T-helper 1 cell treated with Interleukin-12 subunit alpha and Interleukin-12 subunit beta and Interleukin-4 antibody, amounts not matched to agents 30 μg/mL and 1 μg/mL, for 36 hours (primary cell): ENCODE measurements around the gene SPG11.
"Not testable (repeated sequence)": the region's sequence is repeated elsewhere in the genome, so short reads cannot be mapped to it uniquely, and the experiment has no call there.

Source experiments
- H3K27ac Mint-ChIP-seq: one replicate; pipeline ENCODE4 v1.8.0; 2021; ENCODE audit warnings: mild to moderate bottlenecking, mixed read lengths
- H3K27me3 Mint-ChIP-seq: one replicate; pipeline ENCODE4 v1.8.0; 2021; ENCODE audit warnings: low read depth, mixed read lengths
- H3K36me3 Mint-ChIP-seq: one replicate; pipeline ENCODE4 v1.8.0; 2021; ENCODE audit warnings: low read depth, mixed read lengths
- H3K4me1 Mint-ChIP-seq: one replicate; pipeline ENCODE4 v1.8.0; 2021; ENCODE audit warnings: low read depth, mixed read lengths
- H3K4me3 Mint-ChIP-seq: one replicate; pipeline ENCODE4 v1.8.0; 2021; ENCODE audit warnings: mild to moderate bottlenecking, moderate library complexity, mixed read lengths
- H3K9me3 Mint-ChIP-seq: one replicate; pipeline ENCODE4 v1.8.0; 2021; ENCODE audit warnings: mixed read lengths

SPG11 gene

DNA sequence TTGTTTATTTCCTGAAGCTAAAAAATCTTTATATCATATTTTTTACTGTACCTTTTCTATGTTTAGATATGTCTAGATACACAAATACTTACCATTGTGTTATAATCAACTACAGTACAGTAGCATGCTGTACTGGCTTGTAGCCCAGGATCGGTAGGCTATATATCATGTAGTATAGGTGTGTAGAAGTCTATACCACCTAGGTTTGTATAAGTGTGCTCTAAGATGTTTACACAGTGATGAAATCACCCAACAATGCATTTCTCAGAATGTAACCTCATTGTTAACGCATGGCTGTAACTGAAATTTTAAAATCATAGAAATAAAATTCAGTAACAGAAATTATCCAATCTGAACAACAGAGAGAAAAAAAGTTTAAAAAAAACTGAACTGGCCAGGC, 83.4 kb downstream of the SPG11 start:
- H3K27me3 Mint-ChIP-seq, result no peaks in the 10 kb centered on the region
- H3K36me3 Mint-ChIP-seq, result peaks cover 31% of the 10 kb centered on the region
- H3K27ac Mint-ChIP-seq, result no peak overlapping the region
- no peaks in the 10 kb centered on the region for H3K9me3 Mint-ChIP-seq
- no peak overlapping the region for H3K4me3 Mint-ChIP-seq
- peaks cover 18% of the 10 kb centered on the region for H3K4me1 Mint-ChIP-seq

DNA sequence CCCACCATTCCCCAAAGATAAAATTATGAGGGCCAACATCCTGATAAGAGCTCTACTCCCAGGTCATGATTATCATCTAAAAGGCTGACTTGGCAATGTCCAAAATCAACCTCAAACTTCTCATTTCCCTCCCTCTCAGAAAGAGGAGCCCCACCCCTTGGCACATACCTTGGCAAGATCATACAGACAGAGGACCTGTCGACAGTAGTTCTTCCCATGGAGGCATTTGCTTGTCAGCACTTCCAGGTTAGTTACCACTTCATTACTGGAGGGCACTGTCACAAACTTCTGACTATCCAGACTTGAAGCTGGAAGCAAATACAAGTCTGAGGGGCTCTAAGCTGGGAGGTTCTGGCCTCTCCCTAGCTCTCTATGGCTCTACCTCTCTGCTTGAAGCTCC, 88.7 kb downstream of the SPG11 start:
- Mint-ChIP-seq H3K9me3 (no peaks in the 10 kb centered on the region), H3K27me3 (no peaks in the 10 kb centered on the region), H3K4me3 (no peak overlapping the region), H3K36me3 (peaks cover 23% of the 10 kb centered on the region), H3K4me1 (peaks cover 8% of the 10 kb centered on the region), H3K27ac (peak overlapping the region; percentile 8)

DNA sequence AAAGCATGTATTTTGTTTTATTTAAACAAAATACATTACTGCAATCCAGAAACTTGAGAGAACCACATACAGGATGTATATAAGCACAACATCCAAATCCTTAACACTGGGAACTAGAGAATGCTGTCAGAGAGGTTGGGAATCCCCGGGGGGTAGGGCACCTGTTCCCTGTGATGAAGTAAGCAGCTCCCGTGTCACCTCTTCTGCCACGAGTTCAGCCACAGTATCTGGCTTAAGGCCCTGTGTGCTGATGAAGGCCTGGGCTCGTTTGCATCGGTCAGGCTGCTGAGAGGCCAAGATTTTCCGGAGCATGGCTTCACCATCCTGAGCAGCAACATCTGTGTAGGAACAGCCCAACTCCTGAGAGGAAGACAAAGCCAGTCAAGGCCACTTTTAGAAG, 90.1 kb downstream of the SPG11 start:
- Mint-ChIP-seq H3K27ac (no peak overlapping the region), H3K36me3 (peaks cover 19% of the 10 kb centered on the region), H3K9me3 (no peaks in the 10 kb centered on the region), H3K4me3 (no peak overlapping the region), H3K27me3 (no peaks in the 10 kb centered on the region), H3K4me1 (peaks cover 4% of the 10 kb centered on the region)

DNA sequence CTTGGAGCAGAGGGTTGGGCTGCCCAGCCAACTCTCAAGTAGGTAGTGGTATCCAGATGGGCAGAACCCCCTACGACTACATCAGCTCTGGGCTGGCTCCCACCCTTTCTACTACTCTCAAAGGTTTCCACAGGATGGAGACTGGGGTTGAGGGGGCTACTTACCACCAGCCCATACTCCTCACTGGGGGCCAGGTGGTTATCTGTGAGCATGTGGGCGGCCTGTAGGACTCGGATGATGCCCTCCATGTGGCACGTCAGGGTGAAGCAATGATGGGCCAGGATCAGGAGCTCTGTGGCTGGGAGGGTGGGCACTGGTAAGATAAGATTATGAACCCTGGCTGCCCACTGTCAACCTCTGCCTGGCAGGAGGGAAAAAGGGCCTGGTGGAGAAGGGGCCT, 93.1 kb downstream of the SPG11 start:
- Mint-ChIP-seq H3K4me3 (no peak overlapping the region), H3K4me1 (no peaks in the 10 kb centered on the region), H3K27ac (no peak overlapping the region), H3K27me3 (no peaks in the 10 kb centered on the region), H3K9me3 (no peaks in the 10 kb centered on the region), H3K36me3 (peaks cover 35% of the 10 kb centered on the region)

DNA sequence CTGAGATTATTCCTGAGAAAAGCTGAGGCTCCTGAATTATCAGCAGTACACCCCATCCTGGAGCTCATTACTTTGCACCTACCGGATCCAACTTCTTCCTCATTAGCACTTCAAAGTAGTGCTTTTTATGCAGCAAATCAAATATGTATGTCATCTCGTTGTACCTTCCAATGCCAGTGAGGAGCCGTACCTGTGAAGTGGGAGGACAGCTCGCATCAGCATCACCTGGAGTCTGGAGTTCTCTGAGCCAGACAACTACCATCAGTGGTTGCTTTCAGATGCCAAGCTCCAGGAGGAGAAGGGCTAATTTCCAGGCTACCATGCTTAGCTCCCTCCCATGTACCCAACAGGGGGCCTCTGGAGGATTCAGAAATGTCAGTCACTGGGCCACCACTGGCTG, 94.1 kb downstream of the SPG11 start:
- Mint-ChIP-seq H3K4me3 (no peak overlapping the region), H3K9me3 (no peaks in the 10 kb centered on the region), H3K27ac (no peak overlapping the region), H3K4me1 (no peaks in the 10 kb centered on the region), H3K36me3 (peaks cover 37% of the 10 kb centered on the region), H3K27me3 (no peaks in the 10 kb centered on the region)

DNA sequence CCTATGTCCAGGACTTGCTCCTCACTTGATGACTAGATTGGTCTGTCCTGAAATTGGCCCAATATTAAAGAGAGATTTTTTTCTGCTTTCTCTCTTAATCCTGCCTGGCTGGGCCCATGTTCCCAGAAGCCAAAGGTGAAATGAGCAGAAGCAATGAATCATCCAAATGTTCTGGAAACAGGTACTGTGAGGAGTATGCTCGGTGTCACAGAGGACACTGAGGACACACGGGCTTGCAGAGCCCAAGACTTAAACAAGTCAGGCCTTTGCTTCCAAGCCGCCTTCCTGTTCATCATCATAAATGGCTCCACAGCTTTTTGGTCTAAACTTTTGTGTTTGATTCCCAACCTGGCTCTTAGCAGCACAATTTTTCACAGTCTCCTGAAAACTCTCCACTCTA, 95.1 kb downstream of the SPG11 start:
- Mint-ChIP-seq H3K27me3 (no peaks in the 10 kb centered on the region), H3K4me3 (no peak overlapping the region), H3K27ac (no peak overlapping the region), H3K36me3 (peaks cover 39% of the 10 kb centered on the region), H3K9me3 (no peaks in the 10 kb centered on the region), H3K4me1 (no peaks in the 10 kb centered on the region)

DNA sequence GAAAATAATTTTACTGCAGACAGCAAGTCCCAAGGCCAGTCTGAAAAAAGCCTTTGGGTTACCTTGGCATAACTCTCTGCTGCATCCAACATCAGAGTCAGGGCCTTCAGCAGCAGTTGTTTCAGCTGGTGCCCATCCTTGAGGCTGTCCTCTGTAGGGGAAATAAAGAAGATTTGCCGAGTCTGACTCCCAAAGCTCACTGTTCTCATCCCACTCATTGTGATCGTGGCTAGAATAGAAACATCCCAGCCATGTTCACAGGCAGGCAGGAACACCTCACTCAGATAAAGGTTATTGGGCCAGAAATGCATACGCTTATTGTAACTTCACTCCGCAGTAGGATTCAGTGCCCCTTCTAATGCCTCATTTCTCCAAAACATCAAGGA, 97.3 kb downstream of the SPG11 start:
- Mint-ChIP-seq H3K36me3 (peaks cover 44% of the 10 kb centered on the region), H3K4me1 (peaks cover under 1% of the 10 kb centered on the region), H3K27me3 (no peaks in the 10 kb centered on the region), H3K4me3 (no peak overlapping the region), H3K9me3 (no peaks in the 10 kb centered on the region), H3K27ac (no peak overlapping the region)

DNA sequence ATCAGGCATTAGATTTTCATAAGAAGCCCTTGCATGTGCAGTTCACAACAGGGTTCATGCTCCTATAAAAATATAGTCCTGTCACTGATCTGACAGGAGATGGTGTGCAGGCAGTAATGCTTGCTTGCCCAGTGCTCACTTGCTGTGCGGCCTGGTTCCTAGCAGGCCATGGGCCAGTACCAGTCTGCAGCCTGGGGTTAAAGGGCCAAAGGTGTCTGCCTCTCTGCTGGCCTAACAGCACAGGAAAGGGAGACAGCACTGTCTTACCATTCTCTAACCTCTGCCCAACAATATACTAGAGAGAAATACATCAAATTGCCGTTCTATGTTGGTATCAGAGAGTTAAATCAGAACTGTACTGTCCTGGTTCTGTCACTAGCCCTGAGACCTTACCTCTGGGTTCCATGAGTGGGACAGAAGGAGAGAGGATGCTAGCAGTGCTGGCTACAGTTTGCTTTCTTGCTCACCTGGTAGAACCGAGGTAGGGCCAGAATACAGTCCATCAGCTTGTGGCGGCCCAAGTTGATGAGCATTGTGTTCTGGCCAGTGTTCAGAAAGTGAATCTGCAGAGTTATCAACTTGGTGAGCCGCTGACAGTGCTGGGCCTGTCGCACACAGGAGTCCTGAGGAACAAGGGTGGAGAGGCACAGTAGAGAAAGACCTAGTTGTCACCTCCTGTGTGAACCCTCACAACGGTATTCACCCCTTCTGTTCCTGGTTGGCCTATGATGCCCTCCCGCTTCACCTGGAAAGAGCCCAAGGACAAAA, 97.9 kb downstream of the SPG11 start:
- no peaks in the 10 kb centered on the region for H3K27me3 Mint-ChIP-seq
- H3K27ac Mint-ChIP-seq, result no peak overlapping the region
- peaks cover 6% of the 10 kb centered on the region for H3K4me1 Mint-ChIP-seq
- peaks cover 46% of the 10 kb centered on the region for H3K36me3 Mint-ChIP-seq
- H3K9me3 Mint-ChIP-seq, result no peaks in the 10 kb centered on the region
- no peak overlapping the region for H3K4me3 Mint-ChIP-seq

DNA sequence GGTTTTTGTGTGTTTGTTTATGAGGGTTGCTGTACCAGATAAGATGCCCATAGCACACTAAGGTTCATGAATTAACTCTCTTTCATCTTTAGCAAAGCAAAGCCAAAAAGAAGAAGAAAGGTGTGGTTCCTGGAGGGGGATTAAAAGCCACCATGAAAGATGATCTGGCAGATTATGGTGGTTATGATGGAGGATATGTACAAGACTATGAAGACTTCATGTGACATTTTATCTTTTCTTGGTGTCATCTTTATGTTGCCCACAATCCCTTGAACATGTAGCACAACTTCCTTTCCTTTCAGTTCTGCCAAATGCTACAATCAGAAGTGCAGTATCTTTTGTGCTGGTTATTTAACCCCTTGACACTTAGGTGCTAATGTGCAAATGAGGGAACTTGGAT, 102.5 kb downstream of the SPG11 start:
- Mint-ChIP-seq H3K4me1 (peaks cover 15% of the 10 kb centered on the region), H3K36me3 (peaks cover 48% of the 10 kb centered on the region), H3K27ac (peak overlapping the region; percentile 57)
- H3K4me3 Mint-ChIP-seq, H3K27me3 Mint-ChIP-seq, H3K9me3 Mint-ChIP-seq: not testable (repeated sequence)

DNA sequence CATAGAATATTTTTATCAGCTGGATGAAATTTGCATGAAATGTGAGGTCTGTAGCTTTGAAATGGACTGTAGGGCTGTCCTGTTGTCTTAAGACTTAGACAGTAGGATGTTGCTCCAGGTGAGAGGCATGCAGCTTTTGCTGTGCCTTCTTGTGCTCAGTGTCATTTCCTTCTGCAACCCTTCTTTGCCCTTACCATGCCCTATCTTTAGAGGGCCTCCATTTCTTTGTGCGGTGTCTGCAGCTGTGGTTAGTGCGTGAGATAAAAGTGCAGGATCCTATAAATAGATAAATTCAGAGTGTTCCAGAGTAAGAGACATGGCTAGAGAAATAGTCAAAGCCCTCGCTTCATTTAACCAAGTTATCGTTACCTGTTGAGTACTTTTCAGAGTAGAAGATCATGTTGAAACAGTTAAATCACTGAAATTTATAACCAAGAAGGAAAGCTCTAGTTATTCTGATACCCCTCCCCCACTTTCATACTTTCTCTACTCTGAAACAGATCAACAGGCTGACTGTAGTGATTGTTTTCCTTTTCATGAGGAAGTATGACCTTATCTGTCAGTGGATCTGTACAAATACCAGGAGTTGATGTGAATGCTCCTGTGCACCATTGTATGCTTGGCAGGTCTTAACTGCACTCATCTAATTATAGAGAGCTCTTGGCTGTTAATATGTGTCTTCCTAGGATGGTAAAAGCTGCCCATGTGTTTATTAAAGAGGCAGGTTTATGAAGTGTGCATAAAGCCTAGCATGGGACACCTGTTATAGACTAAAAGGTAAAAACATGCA, 108.3 kb downstream of the SPG11 start:
- Mint-ChIP-seq H3K27me3 (no peaks in the 10 kb centered on the region), H3K4me3 (no peak overlapping the region), H3K9me3 (no peaks in the 10 kb centered on the region), H3K27ac (peak overlapping the region; percentile 58), H3K36me3 (peaks cover 38% of the 10 kb centered on the region), H3K4me1 (peaks cover 23% of the 10 kb centered on the region)

DNA sequence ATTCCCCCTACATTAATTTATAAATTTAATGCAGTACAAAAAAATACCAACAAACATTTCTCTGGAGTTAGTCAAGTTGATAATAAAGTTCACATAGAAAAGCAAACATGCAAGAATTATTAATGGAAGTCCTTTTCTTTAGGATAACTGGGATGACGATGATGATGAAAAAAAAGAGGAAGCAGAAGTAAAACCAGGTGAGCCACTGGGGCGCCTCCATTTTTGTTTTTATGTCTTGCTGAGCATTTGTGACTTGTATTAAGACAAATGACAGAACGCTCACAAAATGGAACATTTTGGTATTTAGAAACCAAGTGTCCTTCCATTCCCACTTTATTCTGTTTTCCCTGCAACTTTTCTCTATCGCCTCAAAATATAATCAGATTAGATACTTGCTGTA, 112.7 kb downstream of the SPG11 start:
- Mint-ChIP-seq H3K4me1 (peaks cover 32% of the 10 kb centered on the region), H3K27me3 (no peaks in the 10 kb centered on the region), H3K27ac (no peak overlapping the region), H3K4me3 (no peak overlapping the region), H3K9me3 (no peaks in the 10 kb centered on the region), H3K36me3 (peaks cover 31% of the 10 kb centered on the region)

DNA sequence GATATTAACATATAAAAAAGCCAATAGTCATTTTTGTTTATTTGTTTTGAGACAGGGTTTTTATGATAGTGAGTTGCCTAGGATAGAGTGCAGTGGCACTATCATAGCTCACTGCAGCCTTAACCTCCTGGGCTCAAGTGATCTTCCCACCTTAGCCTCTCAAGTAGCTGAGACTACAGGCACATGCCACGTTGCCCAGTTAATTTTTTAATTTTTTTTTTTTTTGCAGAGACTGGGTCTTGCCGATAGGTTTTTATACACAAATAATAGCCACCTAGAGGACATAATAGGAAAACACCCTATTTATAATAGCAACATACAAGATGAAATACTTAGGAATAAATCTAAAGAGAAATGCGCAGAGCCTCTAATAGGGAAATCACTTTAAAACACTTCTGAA, 113.2 kb downstream of the SPG11 start:
- H3K4me1 Mint-ChIP-seq, result peaks cover 30% of the 10 kb centered on the region
- no peak overlapping the region for H3K4me3 Mint-ChIP-seq
- no peaks in the 10 kb centered on the region for H3K9me3 Mint-ChIP-seq
- no peaks in the 10 kb centered on the region for H3K27me3 Mint-ChIP-seq
- H3K36me3 Mint-ChIP-seq, result peaks cover 26% of the 10 kb centered on the region
- H3K27ac Mint-ChIP-seq, result no peak overlapping the region

DNA sequence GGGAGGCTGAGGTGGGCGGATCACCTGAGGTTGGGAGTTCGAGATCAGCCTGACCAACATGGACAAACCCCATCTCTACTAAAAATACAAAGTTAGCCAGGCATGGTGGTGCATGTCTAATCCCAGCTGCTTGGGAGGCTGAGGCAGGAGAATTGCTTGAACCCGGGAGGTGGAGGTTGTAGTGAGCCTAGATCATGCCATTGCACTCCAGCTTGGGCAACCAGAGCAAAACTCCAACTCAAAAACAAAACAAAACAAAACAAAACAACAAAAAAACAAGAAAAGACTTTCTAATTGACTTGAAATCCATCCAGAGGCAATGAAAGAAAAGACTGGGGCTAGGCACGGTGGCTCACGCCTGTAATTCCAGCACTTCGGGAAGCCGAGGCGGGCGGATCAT, 114.3 kb downstream of the SPG11 start:
- peaks cover 17% of the 10 kb centered on the region for H3K36me3 Mint-ChIP-seq
- peaks cover 21% of the 10 kb centered on the region for H3K4me1 Mint-ChIP-seq
- not testable (repeated sequence) for H3K27ac Mint-ChIP-seq, H3K9me3 Mint-ChIP-seq, H3K4me3 Mint-ChIP-seq, H3K27me3 Mint-ChIP-seq

DNA sequence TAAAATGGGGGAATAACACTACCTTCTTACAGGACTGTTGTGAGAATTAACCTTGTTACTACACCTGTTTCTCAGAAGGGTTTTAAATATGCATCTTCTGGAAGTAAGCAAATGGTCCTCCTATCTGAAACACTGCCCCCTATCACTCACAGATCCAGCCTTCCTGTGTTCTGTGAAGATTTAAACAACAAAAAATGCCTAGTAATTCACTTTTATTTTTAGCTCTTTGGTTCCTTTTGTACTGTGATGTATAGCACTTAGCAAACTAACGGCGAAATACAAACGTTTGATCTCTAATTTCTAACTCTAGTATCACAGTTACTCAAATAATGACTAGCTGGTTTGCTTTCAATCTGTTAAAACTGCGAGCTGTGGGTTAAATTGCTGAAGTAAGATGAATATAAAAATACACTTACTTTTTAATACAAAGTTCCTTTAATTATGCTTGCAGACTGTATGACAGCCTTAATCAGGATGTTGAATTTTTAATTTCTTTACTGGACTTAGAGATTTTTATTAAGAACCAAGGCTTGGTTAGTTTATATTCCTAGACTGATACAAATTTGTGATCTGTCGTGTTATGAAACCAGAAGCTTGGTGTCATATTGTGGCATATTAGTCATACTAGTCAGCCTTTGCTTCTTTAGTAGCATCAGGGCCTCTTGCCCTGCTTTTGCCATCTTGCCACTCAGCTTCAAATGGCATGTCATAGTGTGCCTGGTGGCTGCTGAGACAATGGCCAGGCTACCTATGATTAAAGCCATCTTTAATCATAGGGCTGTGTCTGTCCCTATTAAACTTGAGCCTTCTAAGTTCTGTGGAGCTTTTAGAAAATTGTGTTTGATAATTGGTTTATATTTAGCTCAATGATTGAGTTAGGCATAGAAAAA, 117.3 kb downstream of the SPG11 start:
- no peaks in the 10 kb centered on the region for H3K27me3 Mint-ChIP-seq
- peaks cover 36% of the 10 kb centered on the region for H3K36me3 Mint-ChIP-seq
- peak overlapping the region; percentile 64 for H3K4me3 Mint-ChIP-seq
- H3K4me1 Mint-ChIP-seq, result peaks cover 40% of the 10 kb centered on the region
- H3K27ac Mint-ChIP-seq, result peak overlapping the region; percentile 88
- no peaks in the 10 kb centered on the region for H3K9me3 Mint-ChIP-seq
